WTC11 (cell line): ENCODE measurements around the gene PSMB11.

Source experiments
- CREB1 ChIP-seq: sonication (generic); formaldehyde crosslinking; IDR thresholded peaks from 2 replicates; pipeline ENCODE4 v1.8.0; 2023; ENCODE audit warnings: mild to moderate bottlenecking, missing genetic modification reagents
- CREM ChIP-seq: sonication (generic); formaldehyde crosslinking; IDR thresholded peaks from 2 replicates; pipeline ENCODE4 v1.8.1; 2022; ENCODE audit warnings: mild to moderate bottlenecking, missing genetic modification reagents, moderate library complexity
- CTCF ChIP-seq: fragments of 200-600 bp; IDR thresholded peaks from 2 replicates; pipeline ENCODE4 v1.8.0; 2022; ENCODE audit warnings: antibody characterized with exemption
- ERG ChIP-seq: fragments of 250-450 bp; sonication (Bioruptor Pico); IDR thresholded peaks from 2 replicates; pipeline ENCODE4 v1.8.0; 2021; ENCODE audit warnings: mild to moderate bottlenecking
- ETV6 ChIP-seq: sonication (generic); formaldehyde crosslinking; IDR thresholded peaks from 2 replicates; pipeline ENCODE4 v1.8.1; 2022; ENCODE audit warnings: mild to moderate bottlenecking, missing genetic modification reagents
- FOXJ3 ChIP-seq: sonication (generic); formaldehyde crosslinking; IDR thresholded peaks from 2 replicates; pipeline ENCODE4 v1.9.0; 2021; ENCODE audit warnings: missing genetic modification reagents, mild to moderate bottlenecking, borderline replicate concordance
- IRF2 ChIP-seq: sonication (generic); formaldehyde crosslinking; IDR thresholded peaks from 2 replicates; pipeline ENCODE4 v1.8.0; 2022; ENCODE audit warnings: low read depth, missing genetic modification reagents, borderline replicate concordance
- RELA ChIP-seq: sonication (generic); formaldehyde crosslinking; IDR thresholded peaks from 2 replicates; pipeline ENCODE4 v1.8.1; 2022; ENCODE audit warnings: missing genetic modification reagents, mild to moderate bottlenecking, borderline replicate concordance
- TEAD1 ChIP-seq: sonication (generic); formaldehyde crosslinking; IDR thresholded peaks from 2 replicates; pipeline ENCODE4 v1.8.0; 2022; ENCODE audit warnings: mild to moderate bottlenecking, missing genetic modification reagents
- TF ChIP-seq, protein P1 (sequence below): sonication (generic); formaldehyde crosslinking; IDR thresholded peaks from 2 replicates; pipeline ENCODE4 v1.8.0; 2022; ENCODE audit warnings: mild to moderate bottlenecking, missing genetic modification reagents
- TF ChIP-seq, protein P2 (sequence below): sonication (generic); formaldehyde crosslinking; IDR thresholded peaks from 2 replicates; pipeline ENCODE4 v1.8.1; 2023; ENCODE audit warnings: mild to moderate bottlenecking, missing genetic modification reagents, moderate library complexity
- TF ChIP-seq, protein P3 (sequence below): sonication (generic); formaldehyde crosslinking; IDR thresholded peaks from 2 replicates; pipeline ENCODE4 v1.8.1; 2023; ENCODE audit warnings: mild to moderate bottlenecking, missing genetic modification reagents, borderline replicate concordance

GRCh38 chr14:23002592-23002991, 39.4 kb upstream of the PSMB11 start:
- TF ChIP-seq, protein P1, sequence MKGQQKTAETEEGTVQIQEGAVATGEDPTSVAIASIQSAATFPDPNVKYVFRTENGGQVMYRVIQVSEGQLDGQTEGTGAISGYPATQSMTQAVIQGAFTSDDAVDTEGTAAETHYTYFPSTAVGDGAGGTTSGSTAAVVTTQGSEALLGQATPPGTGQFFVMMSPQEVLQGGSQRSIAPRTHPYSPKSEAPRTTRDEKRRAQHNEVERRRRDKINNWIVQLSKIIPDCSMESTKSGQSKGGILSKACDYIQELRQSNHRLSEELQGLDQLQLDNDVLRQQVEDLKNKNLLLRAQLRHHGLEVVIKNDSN: no peak
- TF ChIP-seq CTCF: no peak
- no peak for TF ChIP-seq TEAD1
- no peak for TF ChIP-seq FOXJ3 (CRISPR knock-in tag)
- no peak for TF ChIP-seq ETV6 (CRISPR knock-in tag)
- TF ChIP-seq CREB1 (CRISPR knock-in tag): no peak
- TF ChIP-seq ERG (CRISPR knock-in tag): no peak
- no peak for TF ChIP-seq CREM (CRISPR knock-in tag)
- TF ChIP-seq, protein P2, sequence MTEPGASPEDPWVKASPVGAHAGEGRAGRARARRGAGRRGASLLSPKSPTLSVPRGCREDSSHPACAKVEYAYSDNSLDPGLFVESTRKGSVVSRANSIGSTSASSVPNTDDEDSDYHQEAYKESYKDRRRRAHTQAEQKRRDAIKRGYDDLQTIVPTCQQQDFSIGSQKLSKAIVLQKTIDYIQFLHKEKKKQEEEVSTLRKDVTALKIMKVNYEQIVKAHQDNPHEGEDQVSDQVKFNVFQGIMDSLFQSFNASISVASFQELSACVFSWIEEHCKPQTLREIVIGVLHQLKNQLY: no peak
- TF ChIP-seq, protein P3, sequence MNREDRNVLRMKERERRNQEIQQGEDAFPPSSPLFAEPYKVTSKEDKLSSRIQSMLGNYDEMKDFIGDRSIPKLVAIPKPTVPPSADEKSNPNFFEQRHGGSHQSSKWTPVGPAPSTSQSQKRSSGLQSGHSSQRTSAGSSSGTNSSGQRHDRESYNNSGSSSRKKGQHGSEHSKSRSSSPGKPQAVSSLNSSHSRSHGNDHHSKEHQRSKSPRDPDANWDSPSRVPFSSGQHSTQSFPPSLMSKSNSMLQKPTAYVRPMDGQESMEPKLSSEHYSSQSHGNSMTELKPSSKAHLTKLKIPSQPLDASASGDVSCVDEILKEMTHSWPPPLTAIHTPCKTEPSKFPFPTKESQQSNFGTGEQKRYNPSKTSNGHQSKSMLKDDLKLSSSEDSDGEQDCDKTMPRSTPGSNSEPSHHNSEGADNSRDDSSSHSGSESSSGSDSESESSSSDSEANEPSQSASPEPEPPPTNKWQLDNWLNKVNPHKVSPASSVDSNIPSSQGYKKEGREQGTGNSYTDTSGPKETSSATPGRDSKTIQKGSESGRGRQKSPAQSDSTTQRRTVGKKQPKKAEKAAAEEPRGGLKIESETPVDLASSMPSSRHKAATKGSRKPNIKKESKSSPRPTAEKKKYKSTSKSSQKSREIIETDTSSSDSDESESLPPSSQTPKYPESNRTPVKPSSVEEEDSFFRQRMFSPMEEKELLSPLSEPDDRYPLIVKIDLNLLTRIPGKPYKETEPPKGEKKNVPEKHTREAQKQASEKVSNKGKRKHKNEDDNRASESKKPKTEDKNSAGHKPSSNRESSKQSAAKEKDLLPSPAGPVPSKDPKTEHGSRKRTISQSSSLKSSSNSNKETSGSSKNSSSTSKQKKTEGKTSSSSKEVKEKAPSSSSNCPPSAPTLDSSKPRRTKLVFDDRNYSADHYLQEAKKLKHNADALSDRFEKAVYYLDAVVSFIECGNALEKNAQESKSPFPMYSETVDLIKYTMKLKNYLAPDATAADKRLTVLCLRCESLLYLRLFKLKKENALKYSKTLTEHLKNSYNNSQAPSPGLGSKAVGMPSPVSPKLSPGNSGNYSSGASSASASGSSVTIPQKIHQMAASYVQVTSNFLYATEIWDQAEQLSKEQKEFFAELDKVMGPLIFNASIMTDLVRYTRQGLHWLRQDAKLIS (CRISPR knock-in tag): no peak
- no peak for TF ChIP-seq RELA (CRISPR knock-in tag)
- no peak for TF ChIP-seq IRF2 (CRISPR knock-in tag)
